HEK293 (cell line): ENCODE data around the gene TEX2.

Source experiments
- CTCF ChIA-PET: fragments of 350-600 bp; formaldehyde crosslinking; extraction: SDS; loops from one replicate; lab custom pipeline; 2021; ENCODE audit warnings: antibody characterized with exemption; lab: Yijun Ruan, JAX
- POLR2A ChIA-PET: fragments of 300-600 bp; formaldehyde crosslinking; extraction: SDS; loops from one replicate; lab custom pipeline; 2020; ENCODE audit warnings: antibody characterized with exemption, inconsistent platforms; lab: Yijun Ruan, JAX
- H3K27ac ChIP-seq: fragments of 200-500 bp; sonication (Bioruptor generic); 2 replicates; pipeline ENCODE4 v1.5.1; 2014; ENCODE audit warnings: low read depth, low read length, control low read depth, inconsistent platforms; ENCODE audit errors: extremely low read depth
- H3K36me3 ChIP-seq, 2 experiments: fragments of 200-500 bp in 1 of 2; sonication (Bioruptor generic) in 1 of 2; 1 replicate in 1 of 2; 2 replicates in 1 of 2; pipeline ENCODE4 v1.5.1; 2014 to 2017; ENCODE audit warnings: inconsistent platforms in 2 of 2, low read length in 2 of 2; ENCODE audit not compliant: control insufficient read depth in 2 of 2, insufficient read depth in 1 of 2
- H3K4me1 ChIP-seq: fragments of 200-500 bp; sonication (Bioruptor generic); 2 replicates; pipeline ENCODE4 v1.5.1; 2014; ENCODE audit warnings: mild to moderate bottlenecking, low read length, inconsistent platforms; ENCODE audit not compliant: control insufficient read depth, insufficient read depth
- H3K4me3 ChIP-seq: 2 replicates; pipeline ENCODE4 v1.5.1; 2011; ENCODE audit warnings: low read depth, mild to moderate bottlenecking, control low read depth, low read length, moderate library complexity
- H3K9me3 ChIP-seq: fragments of 200-500 bp; sonication (Bioruptor generic); 2 replicates; pipeline ENCODE4 v1.5.1; 2014; ENCODE audit warnings: low read depth, low read length, inconsistent platforms; ENCODE audit not compliant: control insufficient read depth, insufficient read depth
- GLI2 ChIP-seq: fragments of 450-650 bp; formaldehyde crosslinking; IDR thresholded peaks from 2 replicates; pipeline ENCODE4; 2017; ENCODE audit warnings: missing biosample characterization, missing genetic modification characterization, low read depth, borderline replicate concordance
- KLF9 ChIP-seq: fragments of 450-650 bp; formaldehyde crosslinking; IDR thresholded peaks from 2 replicates; pipeline ENCODE4 v1.5.1; 2016; ENCODE audit warnings: missing biosample characterization, missing genetic modification characterization, low read depth
- SP7 ChIP-seq: fragments of 450-650 bp; formaldehyde crosslinking; IDR thresholded peaks from 2 replicates; pipeline ENCODE4 v1.5.1; 2016; ENCODE audit warnings: missing biosample characterization, missing genetic modification characterization
- ZNF133 ChIP-seq: fragments of 450-650 bp; formaldehyde crosslinking; IDR thresholded peaks from 2 replicates; pipeline ENCODE4 v1.5.1; 2016; ENCODE audit warnings: missing biosample characterization, missing genetic modification characterization
- ZNF280C ChIP-seq: fragments of 450-650 bp; formaldehyde crosslinking; IDR thresholded peaks from 2 replicates; pipeline ENCODE4 v1.5.1; 2016; ENCODE audit warnings: missing biosample characterization, missing genetic modification characterization
- ZNF324 ChIP-seq: fragments of 450-650 bp; formaldehyde crosslinking; IDR thresholded peaks from 2 replicates; pipeline ENCODE4 v1.5.1; 2016; ENCODE audit warnings: missing biosample characterization, missing genetic modification characterization
- ZNF394 ChIP-seq: fragments of 450-650 bp; formaldehyde crosslinking; IDR thresholded peaks from 2 replicates; pipeline ENCODE4 v1.5.1; 2016; ENCODE audit warnings: missing biosample characterization, missing genetic modification characterization, mild to moderate bottlenecking, moderate library complexity, borderline replicate concordance
- ZNF707 ChIP-seq: fragments of 450-650 bp; formaldehyde crosslinking; IDR thresholded peaks from 2 replicates; pipeline ENCODE4 v1.5.1; 2016; ENCODE audit warnings: missing biosample characterization, missing genetic modification characterization
- ZNF76 ChIP-seq: fragments of 450-650 bp; formaldehyde crosslinking; IDR thresholded peaks from 2 replicates; pipeline ENCODE4; 2016; ENCODE audit warnings: low read depth, missing biosample characterization, missing genetic modification characterization, borderline replicate concordance
- TF ChIP-seq, protein P1 (sequence below): fragments of 450-650 bp; formaldehyde crosslinking; IDR thresholded peaks from 2 replicates; pipeline ENCODE4 v1.5.1; 2016; ENCODE audit warnings: missing biosample characterization, missing genetic modification characterization
- TF ChIP-seq, protein P2 (sequence below): fragments of 450-650 bp; formaldehyde crosslinking; IDR thresholded peaks from 2 replicates; pipeline ENCODE4 v1.5.1; 2017; ENCODE audit warnings: missing biosample characterization, missing genetic modification characterization
- TF ChIP-seq, protein P3 (sequence below): fragments of 450-650 bp; formaldehyde crosslinking; IDR thresholded peaks from 2 replicates; pipeline ENCODE4 v1.5.1; 2017; ENCODE audit warnings: missing biosample characterization, missing genetic modification characterization

Gene TEX2

GRCh38 chr17:64216338-64217248, 46.5 kb downstream of the TEX2 start (continued):
- TF ChIP-seq GLI2 (tag by site-specific recombination) (no peak), ZNF76 (tag by site-specific recombination) (no peak), ZNF133 (tag by site-specific recombination) (no peak), ZNF280C (tag by site-specific recombination) (no peak), ZNF324 (tag by site-specific recombination) (no peak), ZNF394 (tag by site-specific recombination) (no peak), SP7 (tag by site-specific recombination) (no peak), ZNF707 (tag by site-specific recombination) (no peak)
- TF ChIP-seq, protein P1, sequence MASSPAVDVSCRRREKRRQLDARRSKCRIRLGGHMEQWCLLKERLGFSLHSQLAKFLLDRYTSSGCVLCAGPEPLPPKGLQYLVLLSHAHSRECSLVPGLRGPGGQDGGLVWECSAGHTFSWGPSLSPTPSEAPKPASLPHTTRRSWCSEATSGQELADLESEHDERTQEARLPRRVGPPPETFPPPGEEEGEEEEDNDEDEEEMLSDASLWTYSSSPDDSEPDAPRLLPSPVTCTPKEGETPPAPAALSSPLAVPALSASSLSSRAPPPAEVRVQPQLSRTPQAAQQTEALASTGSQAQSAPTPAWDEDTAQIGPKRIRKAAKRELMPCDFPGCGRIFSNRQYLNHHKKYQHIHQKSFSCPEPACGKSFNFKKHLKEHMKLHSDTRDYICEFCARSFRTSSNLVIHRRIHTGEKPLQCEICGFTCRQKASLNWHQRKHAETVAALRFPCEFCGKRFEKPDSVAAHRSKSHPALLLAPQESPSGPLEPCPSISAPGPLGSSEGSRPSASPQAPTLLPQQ: peak; percentile 94

DNA sequence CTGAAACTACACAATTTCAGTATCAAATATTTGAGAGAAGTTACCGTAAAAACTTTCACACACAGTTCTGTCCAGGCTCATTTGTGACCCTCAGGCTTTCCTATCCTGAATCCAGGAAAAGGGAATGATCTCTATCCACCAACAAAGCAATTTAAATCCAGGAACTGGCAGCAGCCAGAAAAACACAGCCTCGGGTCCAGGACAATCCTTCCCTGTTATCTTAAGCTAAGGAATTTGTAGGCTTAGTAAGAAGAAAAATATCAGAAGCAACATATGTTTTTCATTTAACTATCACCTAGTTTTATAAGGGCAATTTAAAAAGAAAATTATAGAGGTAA, 47.1 kb downstream of the TEX2 start:
- TF ChIP-seq, protein P2, sequence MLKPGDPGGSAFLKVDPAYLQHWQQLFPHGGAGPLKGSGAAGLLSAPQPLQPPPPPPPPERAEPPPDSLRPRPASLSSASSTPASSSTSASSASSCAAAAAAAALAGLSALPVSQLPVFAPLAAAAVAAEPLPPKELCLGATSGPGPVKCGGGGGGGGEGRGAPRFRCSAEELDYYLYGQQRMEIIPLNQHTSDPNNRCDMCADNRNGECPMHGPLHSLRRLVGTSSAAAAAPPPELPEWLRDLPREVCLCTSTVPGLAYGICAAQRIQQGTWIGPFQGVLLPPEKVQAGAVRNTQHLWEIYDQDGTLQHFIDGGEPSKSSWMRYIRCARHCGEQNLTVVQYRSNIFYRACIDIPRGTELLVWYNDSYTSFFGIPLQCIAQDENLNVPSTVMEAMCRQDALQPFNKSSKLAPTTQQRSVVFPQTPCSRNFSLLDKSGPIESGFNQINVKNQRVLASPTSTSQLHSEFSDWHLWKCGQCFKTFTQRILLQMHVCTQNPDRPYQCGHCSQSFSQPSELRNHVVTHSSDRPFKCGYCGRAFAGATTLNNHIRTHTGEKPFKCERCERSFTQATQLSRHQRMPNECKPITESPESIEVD (tag by site-specific recombination): peak; percentile 92; the same call in 1 of the 2 replicates
- TF ChIP-seq, protein P3, sequence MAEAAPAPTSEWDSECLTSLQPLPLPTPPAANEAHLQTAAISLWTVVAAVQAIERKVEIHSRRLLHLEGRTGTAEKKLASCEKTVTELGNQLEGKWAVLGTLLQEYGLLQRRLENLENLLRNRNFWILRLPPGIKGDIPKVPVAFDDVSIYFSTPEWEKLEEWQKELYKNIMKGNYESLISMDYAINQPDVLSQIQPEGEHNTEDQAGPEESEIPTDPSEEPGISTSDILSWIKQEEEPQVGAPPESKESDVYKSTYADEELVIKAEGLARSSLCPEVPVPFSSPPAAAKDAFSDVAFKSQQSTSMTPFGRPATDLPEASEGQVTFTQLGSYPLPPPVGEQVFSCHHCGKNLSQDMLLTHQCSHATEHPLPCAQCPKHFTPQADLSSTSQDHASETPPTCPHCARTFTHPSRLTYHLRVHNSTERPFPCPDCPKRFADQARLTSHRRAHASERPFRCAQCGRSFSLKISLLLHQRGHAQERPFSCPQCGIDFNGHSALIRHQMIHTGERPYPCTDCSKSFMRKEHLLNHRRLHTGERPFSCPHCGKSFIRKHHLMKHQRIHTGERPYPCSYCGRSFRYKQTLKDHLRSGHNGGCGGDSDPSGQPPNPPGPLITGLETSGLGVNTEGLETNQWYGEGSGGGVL (tag by site-specific recombination): no peak
- ChIA-PET POLR2A (no interaction called here), CTCF (interaction anchor here (1.2 to 2.0 kb wide), 2 partner anchors 8 to 21 kb away, joined by 4 to 7 read pairs; no protein-coding TSS in a partner anchor)
- H3K9me3 ChIP-seq: no peaks in the 10 kb centered on the region
- 0 out of 2 replicates have a peak overlapping the region, but pooled peaks have one; percentile 79 for H3K27ac ChIP-seq
- H3K4me1 ChIP-seq: peaks cover 28% of the 10 kb centered on the region
- peaks cover 0 to 17% of the 10 kb centered on the region in 2 experiments; a peak in 1 of 3 replicates for H3K36me3 ChIP-seq
- no peak overlapping the region for H3K4me3 ChIP-seq

DNA sequence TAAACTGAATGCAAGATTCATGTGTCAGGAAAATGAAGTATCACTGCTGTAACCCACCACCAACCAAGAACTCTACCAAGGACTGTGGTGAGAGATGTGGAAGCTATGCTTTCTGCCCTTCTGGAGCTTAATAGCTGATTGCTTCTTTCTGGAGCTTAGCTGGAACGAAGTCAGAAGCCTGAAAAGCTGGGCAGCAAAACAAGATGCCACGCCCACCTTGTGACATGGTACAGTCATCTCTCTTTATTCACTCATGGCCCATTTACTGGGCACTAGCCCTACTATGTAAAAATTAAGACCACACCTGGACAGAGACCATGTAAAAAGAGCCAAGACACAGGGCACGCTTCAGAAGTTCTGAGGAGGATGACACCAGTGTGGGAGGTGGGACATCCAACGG, 48.1 kb downstream of the TEX2 start:
- H3K36me3 ChIP-seq: peaks cover 0 to 17% of the 10 kb centered on the region in 2 experiments; a peak in 1 of 3 replicates
- ChIA-PET CTCF (interaction anchor here (0.6 to 1.2 kb wide), 2 partner anchors 9 to 204 kb away, joined by 3 to 4 read pairs; no protein-coding TSS in a partner anchor), POLR2A (interaction anchor here (1.4 kb wide), 1 partner anchor 69 kb away, joined by 3 read pairs; no protein-coding TSS in a partner anchor)
- H3K27ac ChIP-seq: no peak overlapping the region
- TF ChIP-seq ZNF394 (tag by site-specific recombination): no peak
- TF ChIP-seq KLF9: peak; percentile 78
- no peaks in the 10 kb centered on the region for H3K9me3 ChIP-seq
- no peak overlapping the region for H3K4me3 ChIP-seq
- H3K4me1 ChIP-seq: peaks cover 28% of the 10 kb centered on the region
